Neural cell (in vitro differentiated cells): Measurements from ENCODE around the gene RGS6. TPM values are rescaled to one million over a fixed set of nuclear protein-coding genes. Genes with fewer than 3 reads are reported as not detected.

ENCODE experiments used
- H2AFZ ChIP-seq: fragments of 200-600, 300-800 bp; sonication (generic), shearing (Covaris generic); 2 replicates; pipeline ENCODE4 v1.6.0; 2014; ENCODE audit warnings: low read depth, mild to moderate bottlenecking, antibody characterized with exemption, low read length, moderate library complexity
- H3F3A ChIP-seq: fragments of 200-600 bp; shearing (Covaris generic); 2 replicates; pipeline ENCODE4 v1.6.1; 2016; ENCODE audit warnings: mild to moderate bottlenecking, moderate library complexity, mixed read lengths, antibody characterized with exemption, low read length; ENCODE audit not compliant: insufficient read depth, poor library complexity, severe bottlenecking
- H3K27ac ChIP-seq: fragments of 200-600, 300-800 bp; sonication (generic), shearing (Covaris generic); 2 replicates; pipeline ENCODE4 v1.5.1; 2014; ENCODE audit warnings: mild to moderate bottlenecking, low read length, moderate library complexity
- H3K27me3 ChIP-seq: fragments of 300-800, 200-600 bp; sonication (generic), shearing (Covaris generic); 2 replicates; pipeline ENCODE4 v1.6.0; 2014; ENCODE audit warnings: mild to moderate bottlenecking, low read depth, low read length, moderate library complexity; ENCODE audit not compliant: insufficient read depth
- H3K36me3 ChIP-seq: fragments of 300-800, 200-600 bp; sonication (generic), shearing (Covaris generic); 2 replicates; pipeline ENCODE4 v1.5.1; 2014; ENCODE audit warnings: mild to moderate bottlenecking, antibody characterized with exemption, low read length, moderate library complexity; ENCODE audit not compliant: insufficient read depth
- H3K4me2 ChIP-seq: fragments of 300-800, 200-600 bp; sonication (generic), shearing (Covaris generic); 2 replicates; pipeline ENCODE4 v1.6.0; 2014; ENCODE audit warnings: mild to moderate bottlenecking, low read length
- H3K4me3 ChIP-seq: fragments of 300-800, 200-600 bp; sonication (generic), shearing (Covaris generic); 2 replicates; pipeline ENCODE4 v1.5.1; 2014; ENCODE audit warnings: mild to moderate bottlenecking, low read length, moderate library complexity
- H3K79me2 ChIP-seq: fragments of 200-600 bp; shearing (Covaris generic); replicated peaks from 2 replicates; pipeline ENCODE4 v1.6.0; 2014; ENCODE audit warnings: mild to moderate bottlenecking, low read length, moderate library complexity; ENCODE audit not compliant: insufficient read depth
- H3K9ac ChIP-seq: fragments of 300-800, 200-600 bp; sonication (generic), shearing (Covaris generic); 2 replicates; pipeline ENCODE4 v1.6.1; 2016; ENCODE audit warnings: mild to moderate bottlenecking, low read length, mixed read lengths
- H3K9me2 ChIP-seq: fragments of 200-600 bp; shearing (Covaris generic); 2 replicates; pipeline ENCODE4 v1.6.1; 2016; ENCODE audit warnings: mild to moderate bottlenecking, low read length, mixed read lengths; ENCODE audit not compliant: insufficient read depth
- H3K9me3 ChIP-seq: fragments of 200-600, 300-800 bp; sonication (generic), shearing (Covaris generic); 2 replicates; pipeline ENCODE4 v1.6.1; 2016; ENCODE audit warnings: mild to moderate bottlenecking, mixed run types, low read length, moderate library complexity, mixed read lengths
- H4K20me1 ChIP-seq: fragments of 200-600 bp; shearing (Covaris generic); 2 replicates; pipeline ENCODE4 v1.6.1; 2016; ENCODE audit warnings: mild to moderate bottlenecking, mixed run types; ENCODE audit not compliant: insufficient read depth
- CTCF ChIP-seq: fragments of 450-650 bp; IDR thresholded peaks from 2 replicates; pipeline ENCODE4 v1.5.1; 2014; ENCODE audit warnings: antibody characterized with exemption, mild to moderate bottlenecking, moderate library complexity; ENCODE audit not compliant: poor library complexity, severe bottlenecking
- EP300 ChIP-seq: fragments of 450-650 bp; conservative IDR thresholded peaks from 2 replicates; pipeline ENCODE4 v1.6.1; 2014; ENCODE audit warnings: antibody characterized with exemption, mild to moderate bottlenecking, moderate library complexity; ENCODE audit not compliant: poor library complexity, severe bottlenecking
- EZH2 ChIP-seq: fragments of 200-600, 300-800 bp; shearing (Covaris generic), sonication (generic); IDR thresholded peaks from 2 replicates; pipeline ENCODE4 v1.6.1; 2014; ENCODE audit warnings: antibody characterized with exemption, low read length, borderline replicate concordance, mild to moderate bottlenecking; ENCODE audit not compliant: insufficient read depth, poor library complexity, severe bottlenecking
- MXI1 ChIP-seq: fragments of 450-650 bp; conservative IDR thresholded peaks from 2 replicates; pipeline ENCODE4 v1.6.1; 2014; ENCODE audit warnings: antibody characterized with exemption, mild to moderate bottlenecking; ENCODE audit not compliant: poor library complexity, severe bottlenecking
- POLR2AphosphoS5 ChIP-seq: IDR thresholded peaks from 2 replicates; pipeline ENCODE4 v1.6.1; 2012
- RAD21 ChIP-seq: fragments of 450-650 bp; conservative IDR thresholded peaks from 2 replicates; pipeline ENCODE4 v1.6.1; 2014; ENCODE audit warnings: antibody characterized with exemption, mild to moderate bottlenecking, moderate library complexity
- REST ChIP-seq: IDR thresholded peaks from 2 replicates; pipeline ENCODE4 v1.6.1; 2012; ENCODE audit warnings: borderline replicate concordance
- SMC3 ChIP-seq: fragments of 450-650 bp; conservative IDR thresholded peaks from 2 replicates; pipeline ENCODE4 v1.6.1; 2014; ENCODE audit warnings: antibody characterized with exemption, mild to moderate bottlenecking, moderate library complexity; ENCODE audit not compliant: poor library complexity
- TAF1 ChIP-seq: IDR thresholded peaks from 2 replicates; pipeline ENCODE4 v1.6.1; 2012; ENCODE audit warnings: low read depth
- polyA plus RNA-seq: library from polyadenylated mRNA; depleted of rRNA; stranded (reverse); fragments of >200 nt; gene quantifications from 2 replicates; pipeline ENCODE4 v1.2.3, GENCODE V29; 2014

Gene RGS6
- polyA plus RNA-seq, 1 donor from 2014 or later, result 7.3 TPM

GRCh38 chr14:72577521-72577920 lies 645.3 kb downstream of the RGS6 start:
- Histone ChIP-seq H3K27me3 (no peaks in the 10 kb centered on the region), H2AFZ (no peak overlapping the region), H3K4me3 (no peak overlapping the region), H3K27ac (no peak overlapping the region), H3K9me2 (no peaks in the 10 kb centered on the region), H3K79me2 (no peaks in the 10 kb centered on the region), H3K36me3 (no peaks in the 10 kb centered on the region), H3K4me2 (no peak overlapping the region), H3K9me3 (no peaks in the 10 kb centered on the region), H3F3A (no peaks in the 10 kb centered on the region), H4K20me1 (no peaks in the 10 kb centered on the region), H3K9ac (no peak overlapping the region)
- TF ChIP-seq EZH2, result no peak
- TF ChIP-seq MXI1, result no peak
- TF ChIP-seq RAD21, result no peak
- TF ChIP-seq SMC3, result no peak
- TF ChIP-seq TAF1, result no peak
- TF ChIP-seq EP300, result no peak
- no peak for TF ChIP-seq POLR2AphosphoS5

GRCh38 chr14:72578514-72578913 lies 646.3 kb downstream of the RGS6 start:
- no peaks in the 10 kb centered on the region for H4K20me1 ChIP-seq
- H3K27ac ChIP-seq, result no peak overlapping the region

More at GRCh38 chr14:72578514-72578913, 646.3 kb downstream of the RGS6 start:
- no peak for TF ChIP-seq REST
- no peak for TF ChIP-seq POLR2AphosphoS5
- no peak for TF ChIP-seq CTCF
- TF ChIP-seq SMC3, result no peak
- TF ChIP-seq EZH2, result no peak
- no peak for TF ChIP-seq MXI1
- TF ChIP-seq RAD21, result no peak
- no peak for TF ChIP-seq TAF1
- TF ChIP-seq EP300, result no peak
- H3K9ac ChIP-seq, result no peak overlapping the region
- H3K36me3 ChIP-seq, result no peaks in the 10 kb centered on the region
- no peaks in the 10 kb centered on the region for H3K27me3 ChIP-seq
- H3K9me2 ChIP-seq, result no peaks in the 10 kb centered on the region
- no peak overlapping the region for H2AFZ ChIP-seq
- no peak overlapping the region for H3K4me2 ChIP-seq
- H3K9me3 ChIP-seq, result no peaks in the 10 kb centered on the region
- no peaks in the 10 kb centered on the region for H3K79me2 ChIP-seq
- no peaks in the 10 kb centered on the region for H3F3A ChIP-seq
- H3K4me3 ChIP-seq, result no peak overlapping the region
